ENCODE measurements around the gene IPO13.

The IPO13 gene

GRCh38 chr1:43961692-43962091, 14.9 kb downstream of the IPO13 start:
- H3K27me3 Mint-ChIP-seq (ENCODE audit: low read depth, poor library complexity) = no peaks in the 10 kb centered on the region
- no peak for DNase-seq
- H3K36me3 Mint-ChIP-seq (ENCODE audit: low read depth) = peaks cover 17% of the 10 kb centered on the region
- no peak for TF ChIP-seq CTCF (IDR thresholded peaks at IDR 0.05)
- H3K27ac Mint-ChIP-seq = no peak overlapping the region
- no peaks in the 10 kb centered on the region for H3K9me3 Mint-ChIP-seq
- H3K4me3 Mint-ChIP-seq = no peak overlapping the region
- H3K4me1 Mint-ChIP-seq = no peaks in the 10 kb centered on the region

- Mint-ChIP-seq H3K27ac (peak overlapping the region; percentile 7), H3K4me1 (no peaks in the 10 kb centered on the region), H3K27me3 (ENCODE audit: low read depth, poor library complexity) (no peaks in the 10 kb centered on the region), H3K36me3 (ENCODE audit: low read depth) (peaks cover 16% of the 10 kb centered on the region), H3K9me3 (no peaks in the 10 kb centered on the region), H3K4me3 (no peak overlapping the region)
- TF ChIP-seq CTCF (IDR thresholded peaks at IDR 0.05) = no peak
- DNase-seq = no peak
Measured at GRCh38 chr1:43962324-43962723, 15.6 kb downstream of the IPO13 start.

- Mint-ChIP-seq H3K27me3 (ENCODE audit: low read depth, poor library complexity) (no peaks in the 10 kb centered on the region), H3K9me3 (peaks cover 2% of the 10 kb centered on the region), H3K27ac (no peak overlapping the region), H3K36me3 (ENCODE audit: low read depth) (peaks cover 18% of the 10 kb centered on the region), H3K4me1 (no peaks in the 10 kb centered on the region), H3K4me3 (no peak overlapping the region)
- TF ChIP-seq CTCF (IDR thresholded peaks at IDR 0.05) = no peak
- no peak for DNase-seq
Measured at GRCh38 chr1:43963006-43963405, 16.3 kb downstream of the IPO13 start.

- Mint-ChIP-seq H3K4me1 (no peaks in the 10 kb centered on the region), H3K27ac (no peak overlapping the region), H3K4me3 (no peak overlapping the region), H3K36me3 (ENCODE audit: low read depth) (peaks cover 21% of the 10 kb centered on the region), H3K27me3 (ENCODE audit: low read depth, poor library complexity) (no peaks in the 10 kb centered on the region), H3K9me3 (peaks cover 10% of the 10 kb centered on the region)
- DNase-seq = no peak
- TF ChIP-seq CTCF (IDR thresholded peaks at IDR 0.05) = no peak
Measured at GRCh38 chr1:43963890-43964289, 17.1 kb downstream of the IPO13 start.

GRCh38 chr1:43965316-43965715, 18.6 kb downstream of the IPO13 start:
- TF ChIP-seq CTCF (IDR thresholded peaks at IDR 0.05) = no peak
- Mint-ChIP-seq H3K9me3 (peaks cover 10% of the 10 kb centered on the region), H3K4me1 (peaks cover 10% of the 10 kb centered on the region), H3K36me3 (ENCODE audit: low read depth) (peaks cover 21% of the 10 kb centered on the region), H3K27ac (no peak overlapping the region), H3K4me3 (no peak overlapping the region), H3K27me3 (ENCODE audit: low read depth, poor library complexity) (no peaks in the 10 kb centered on the region)
- DNase-seq = no peak

- DNase-seq = peak; percentile 80
- TF ChIP-seq CTCF (IDR thresholded peaks at IDR 0.05) = no peak
- peaks cover 10% of the 10 kb centered on the region for H3K9me3 Mint-ChIP-seq
- H3K36me3 Mint-ChIP-seq (ENCODE audit: low read depth) = peaks cover 24% of the 10 kb centered on the region
- peaks cover under 1% of the 10 kb centered on the region for H3K27me3 Mint-ChIP-seq (ENCODE audit: low read depth, poor library complexity)
- no peak overlapping the region for H3K27ac Mint-ChIP-seq
- no peak overlapping the region for H3K4me3 Mint-ChIP-seq
- peaks cover 20% of the 10 kb centered on the region for H3K4me1 Mint-ChIP-seq
Measured at GRCh38 chr1:43968348-43968948, 21.7 kb downstream of the IPO13 start.
